ENCODE measurements around the gene ENO3.

Gene ENO3

GRCh38 chr17:4953451-4953961 is 2.6 kb downstream of the ENO3 start:
- no peak for TF ChIP-seq CTCF (IDR thresholded peaks at IDR 0.05; ENCODE audit: low read depth, low read length)
- H3K4me3 ChIP-seq (ENCODE audit: low read depth, low read length): no peak overlapping the region

GRCh38 chr17:4955091-4955490 is 4.2 kb downstream of the ENO3 start:
- no peak for TF ChIP-seq CTCF (IDR thresholded peaks at IDR 0.05; ENCODE audit: low read depth, low read length)
- no peaks in the 10 kb centered on the region for H3K27me3 ChIP-seq
- H3K4me3 ChIP-seq (ENCODE audit: low read depth, low read length): no peak overlapping the region
- DNase-seq: no peak
- peaks cover 4% of the 10 kb centered on the region; the same call in 1 of the 2 replicates for H3K4me1 ChIP-seq
- no peaks in the 10 kb centered on the region for H3K36me3 ChIP-seq
- H3K9me3 ChIP-seq: no peaks in the 10 kb centered on the region

More at GRCh38 chr17:4953451-4953961, 2.6 kb downstream of the ENO3 start:
- no peaks in the 10 kb centered on the region for H3K9me3 ChIP-seq
- DNase-seq: no peak
- H3K27me3 ChIP-seq: no peaks in the 10 kb centered on the region
- peaks cover 4% of the 10 kb centered on the region; the same call in 1 of the 2 replicates for H3K4me1 ChIP-seq
- H3K36me3 ChIP-seq: no peaks in the 10 kb centered on the region

GRCh38 chr17:4956493-4957061 is 5.7 kb downstream of the ENO3 start:
- no peaks in the 10 kb centered on the region for H3K9me3 ChIP-seq
- no peak for DNase-seq
- TF ChIP-seq CTCF (IDR thresholded peaks at IDR 0.05; ENCODE audit: low read depth, low read length): no peak
- H3K4me1 ChIP-seq: no peaks in the 10 kb centered on the region
- H3K4me3 ChIP-seq (ENCODE audit: low read depth, low read length): no peak overlapping the region
- no peaks in the 10 kb centered on the region for H3K36me3 ChIP-seq
- H3K27me3 ChIP-seq: no peaks in the 10 kb centered on the region

GRCh38 chr17:4958102-4958501 is 7.2 kb downstream of the ENO3 start:
- Histone ChIP-seq H3K4me3 (ENCODE audit: low read depth, low read length) (no peak overlapping the region), H3K27me3 (no peaks in the 10 kb centered on the region), H3K36me3 (no peaks in the 10 kb centered on the region), H3K9me3 (no peaks in the 10 kb centered on the region), H3K4me1 (no peaks in the 10 kb centered on the region)
- no peak for DNase-seq
- TF ChIP-seq CTCF (IDR thresholded peaks at IDR 0.05; ENCODE audit: low read depth, low read length): no peak

GRCh38 chr17:4959261-4959965 is 8.5 kb downstream of the ENO3 start:
- Histone ChIP-seq H3K9me3 (no peaks in the 10 kb centered on the region), H3K4me1 (no peaks in the 10 kb centered on the region), H3K27me3 (no peaks in the 10 kb centered on the region), H3K4me3 (ENCODE audit: low read depth, low read length) (no peak overlapping the region), H3K36me3 (no peaks in the 10 kb centered on the region)
- no peak for DNase-seq
- no peak for TF ChIP-seq CTCF (IDR thresholded peaks at IDR 0.05; ENCODE audit: low read depth, low read length)
